ENCODE data around the gene SH3BP1.

The SH3BP1 gene

GRCh38 chr22:37626144-37626543 lies 13.3 kb upstream of the SH3BP1 start:
- Histone ChIP-seq H3K9ac (ENCODE audit: low read length) (peak overlapping the region; percentile 37), H3K4me3 (ENCODE audit: insufficient read depth in 1 of 2, low read depth in 1 of 2, low read length in 2 of 2) (no peak overlapping the region), H3K4me1 (ENCODE audit: control insufficient read depth, insufficient read depth, low read depth, low read length) (peaks cover 38% of the 10 kb centered on the region), H2BK15ac (ENCODE audit: low read depth, poor library complexity, severe bottlenecking) (no peak overlapping the region), H2BK120ac (ENCODE audit: low read depth, low read length) (no peak overlapping the region), H4K8ac (ENCODE audit: low read length) (no peak overlapping the region), H2BK5ac (ENCODE audit: low read depth, low read length, poor library complexity, severe bottlenecking) (no peak overlapping the region), H2AK5ac (ENCODE audit: low read length, severe bottlenecking) (peak overlapping the region; percentile 20), H3K27ac (ENCODE audit: low read length, poor library complexity, severe bottlenecking) (peak overlapping the region; percentile 30), H3K14ac (ENCODE audit: low read length in 2 of 2) (no peak overlapping the region), H3K27me3 (ENCODE audit: control insufficient read depth in 1 of 2, insufficient read depth in 1 of 2, low read length in 2 of 2) (no peaks in the 10 kb centered on the region), H3K9me3 (ENCODE audit: control insufficient read depth, low read length) (no peaks in the 10 kb centered on the region), H3K18ac (ENCODE audit: low read depth in 1 of 2, low read length in 2 of 2) (no peak overlapping the region), H2BK12ac (ENCODE audit: low read length in 2 of 2) (no peak overlapping the region), H3K4ac (ENCODE audit: low read depth in 1 of 2, low read length in 2 of 2) (no peak overlapping the region), H2AFZ (ENCODE audit: low read depth, low read length) (no peak overlapping the region), H3K23ac (ENCODE audit: low read length in 2 of 2) (no peak overlapping the region), H4K91ac (ENCODE audit: low read length) (no peak overlapping the region), H3K4me2 (ENCODE audit: low read length, poor library complexity, severe bottlenecking) (no peak overlapping the region), H3K36me3 (ENCODE audit: control insufficient read depth in 1 of 2, insufficient read depth in 2 of 2, low read depth in 1 of 2, low read length in 2 of 2) (peaks cover 40 to 80% of the 10 kb centered on the region in 2 experiments), H3K79me1 (replicated peaks; ENCODE audit: low read length, poor library complexity, severe bottlenecking) (peaks cover 7% of the 10 kb centered on the region)
- 92% methylated on average over 11 of the region's 11 CpGs for whole genome bisulfite sequencing
- DNase-seq: no peak

GRCh38 chr22:37626556-37627075 lies 12.9 kb upstream of the SH3BP1 start:
- Histone ChIP-seq H3K9me3 (ENCODE audit: control insufficient read depth, low read length) (no peaks in the 10 kb centered on the region), H3K4me1 (ENCODE audit: control insufficient read depth, insufficient read depth, low read depth, low read length) (peaks cover 41% of the 10 kb centered on the region), H2BK12ac (ENCODE audit: low read length in 2 of 2) (no peak overlapping the region), H4K91ac (ENCODE audit: low read length) (no peak overlapping the region), H2BK15ac (ENCODE audit: low read depth, poor library complexity, severe bottlenecking) (no peak overlapping the region), H3K4me2 (ENCODE audit: low read length, poor library complexity, severe bottlenecking) (no peak overlapping the region), H2AFZ (ENCODE audit: low read depth, low read length) (no peak overlapping the region), H3K9ac (ENCODE audit: low read length) (peak overlapping the region; percentile 57), H3K27ac (ENCODE audit: low read length, poor library complexity, severe bottlenecking) (peak overlapping the region; percentile 30), H3K23ac (ENCODE audit: low read length in 2 of 2) (no peak overlapping the region), H3K18ac (ENCODE audit: low read depth in 1 of 2, low read length in 2 of 2) (no peak overlapping the region), H2BK5ac (ENCODE audit: low read depth, low read length, poor library complexity, severe bottlenecking) (no peak overlapping the region), H3K4me3 (ENCODE audit: insufficient read depth in 1 of 2, low read depth in 1 of 2, low read length in 2 of 2) (no peak overlapping the region), H3K14ac (ENCODE audit: low read length in 2 of 2) (no peak overlapping the region), H2AK5ac (ENCODE audit: low read length, severe bottlenecking) (peak overlapping the region; percentile 20), H3K36me3 (ENCODE audit: control insufficient read depth in 1 of 2, insufficient read depth in 2 of 2, low read depth in 1 of 2, low read length in 2 of 2) (peaks cover 39 to 80% of the 10 kb centered on the region in 2 experiments), H2BK120ac (ENCODE audit: low read depth, low read length) (no peak overlapping the region), H3K27me3 (ENCODE audit: control insufficient read depth in 1 of 2, insufficient read depth in 1 of 2, low read length in 2 of 2) (no peaks in the 10 kb centered on the region), H3K4ac (ENCODE audit: low read depth in 1 of 2, low read length in 2 of 2) (no peak overlapping the region), H4K8ac (ENCODE audit: low read length) (no peak overlapping the region), H3K79me1 (replicated peaks; ENCODE audit: low read length, poor library complexity, severe bottlenecking) (peaks cover 7% of the 10 kb centered on the region)
- DNase-seq: no peak
- WGBS: 94% methylated on average over 13 of the region's 13 CpGs

- Histone ChIP-seq H3K18ac (ENCODE audit: low read depth in 1 of 2, low read length in 2 of 2) (peak overlapping the region in 1 of 2 experiments; percentile 23), H3K23ac (ENCODE audit: low read length in 2 of 2) (peak overlapping the region in 1 of 2 experiments; percentile 27), H3K4me3 (ENCODE audit: insufficient read depth in 1 of 2, low read depth in 1 of 2, low read length in 2 of 2) (no peak overlapping the region), H3K4ac (ENCODE audit: low read depth in 1 of 2, low read length in 2 of 2) (no peak overlapping the region), H3K4me1 (ENCODE audit: control insufficient read depth, insufficient read depth, low read depth, low read length) (peaks cover 46% of the 10 kb centered on the region), H3K14ac (ENCODE audit: low read length in 2 of 2) (no peak overlapping the region), H3K36me3 (ENCODE audit: control insufficient read depth in 1 of 2, insufficient read depth in 2 of 2, low read depth in 1 of 2, low read length in 2 of 2) (peaks cover 42 to 81% of the 10 kb centered on the region in 2 experiments), H4K91ac (ENCODE audit: low read length) (no peak overlapping the region), H4K8ac (ENCODE audit: low read length) (no peak overlapping the region), H2BK5ac (ENCODE audit: low read depth, low read length, poor library complexity, severe bottlenecking) (no peak overlapping the region), H3K27me3 (ENCODE audit: control insufficient read depth in 1 of 2, insufficient read depth in 1 of 2, low read length in 2 of 2) (no peaks in the 10 kb centered on the region), H3K4me2 (ENCODE audit: low read length, poor library complexity, severe bottlenecking) (no peak overlapping the region), H2BK15ac (ENCODE audit: low read depth, poor library complexity, severe bottlenecking) (no peak overlapping the region), H3K79me1 (replicated peaks; ENCODE audit: low read length, poor library complexity, severe bottlenecking) (peaks cover 7% of the 10 kb centered on the region), H2AK5ac (ENCODE audit: low read length, severe bottlenecking) (no peak overlapping the region), H2BK12ac (ENCODE audit: low read length in 2 of 2) (no peak overlapping the region), H3K9ac (ENCODE audit: low read length) (peak overlapping the region; percentile 57), H3K9me3 (ENCODE audit: control insufficient read depth, low read length) (no peaks in the 10 kb centered on the region), H3K27ac (ENCODE audit: low read length, poor library complexity, severe bottlenecking) (no peak overlapping the region), H2AFZ (ENCODE audit: low read depth, low read length) (no peak overlapping the region), H2BK120ac (ENCODE audit: low read depth, low read length) (no peak overlapping the region)
- 66% methylated on average over 5 of the region's 7 CpGs for WGBS
- DNase-seq: no peak
Observed at GRCh38 chr22:37627121-37627520, 12.3 kb upstream of the SH3BP1 start.

GRCh38 chr22:37627545-37627944 lies 11.9 kb upstream of the SH3BP1 start:
- H3K79me1 ChIP-seq (replicated peaks; ENCODE audit: low read length, poor library complexity, severe bottlenecking): peaks cover 7% of the 10 kb centered on the region
- 91% methylated on average over 6 of the region's 6 CpGs for WGBS
- H3K9ac ChIP-seq (ENCODE audit: low read length): peak overlapping the region; percentile 57
- H3K27ac ChIP-seq (ENCODE audit: low read length, poor library complexity, severe bottlenecking): no peak overlapping the region
- H2BK12ac ChIP-seq (ENCODE audit: low read length in 2 of 2): no peak overlapping the region
- no peaks in the 10 kb centered on the region for H3K27me3 ChIP-seq (ENCODE audit: control insufficient read depth in 1 of 2, insufficient read depth in 1 of 2, low read length in 2 of 2)
- peaks cover 43 to 81% of the 10 kb centered on the region in 2 experiments for H3K36me3 ChIP-seq (ENCODE audit: control insufficient read depth in 1 of 2, insufficient read depth in 2 of 2, low read depth in 1 of 2, low read length in 2 of 2)
- peaks cover 50% of the 10 kb centered on the region for H3K4me1 ChIP-seq (ENCODE audit: control insufficient read depth, insufficient read depth, low read depth, low read length)
- DNase-seq: no peak
- no peak overlapping the region for H2BK120ac ChIP-seq (ENCODE audit: low read depth, low read length)
- no peak overlapping the region for H3K4me3 ChIP-seq (ENCODE audit: insufficient read depth in 1 of 2, low read depth in 1 of 2, low read length in 2 of 2)
- H2BK15ac ChIP-seq (ENCODE audit: low read depth, poor library complexity, severe bottlenecking): no peak overlapping the region
- peak overlapping the region; percentile 33 for H2AK5ac ChIP-seq (ENCODE audit: low read length, severe bottlenecking)
- no peak overlapping the region for H3K14ac ChIP-seq (ENCODE audit: low read length in 2 of 2)
- peak overlapping the region in 1 of 2 experiments; percentile 23 for H3K18ac ChIP-seq (ENCODE audit: low read depth in 1 of 2, low read length in 2 of 2)
- no peak overlapping the region for H2AFZ ChIP-seq (ENCODE audit: low read depth, low read length)
- no peak overlapping the region for H4K8ac ChIP-seq (ENCODE audit: low read length)
- H3K4me2 ChIP-seq (ENCODE audit: low read length, poor library complexity, severe bottlenecking): no peak overlapping the region
- no peak overlapping the region for H3K4ac ChIP-seq (ENCODE audit: low read depth in 1 of 2, low read length in 2 of 2)
- H4K91ac ChIP-seq (ENCODE audit: low read length): no peak overlapping the region
- H3K23ac ChIP-seq (ENCODE audit: low read length in 2 of 2): peak overlapping the region in 1 of 2 experiments; percentile 27
- no peaks in the 10 kb centered on the region for H3K9me3 ChIP-seq (ENCODE audit: control insufficient read depth, low read length)
- no peak overlapping the region for H2BK5ac ChIP-seq (ENCODE audit: low read depth, low read length, poor library complexity, severe bottlenecking)
